22Rv1 (cell line): Measurements from ENCODE around the gene ZDHHC8.

ENCODE experiments used
- H3K27ac ChIP-seq: fragments of 450-650 bp; 2 replicates; pipeline ENCODE4 v1.5.1; 2017
- ZFX ChIP-seq: fragments of 450-650 bp; IDR thresholded peaks from 2 replicates; pipeline ENCODE4 v1.6.1; 2017; ENCODE audit warnings: antibody characterized with exemption, borderline replicate concordance
- TF ChIP-seq, protein P1 (sequence below): fragments of 450-650 bp; IDR thresholded peaks from 2 replicates; pipeline ENCODE4 v1.5.1; 2017; ENCODE audit warnings: mild to moderate bottlenecking

Gene ZDHHC8

DNA sequence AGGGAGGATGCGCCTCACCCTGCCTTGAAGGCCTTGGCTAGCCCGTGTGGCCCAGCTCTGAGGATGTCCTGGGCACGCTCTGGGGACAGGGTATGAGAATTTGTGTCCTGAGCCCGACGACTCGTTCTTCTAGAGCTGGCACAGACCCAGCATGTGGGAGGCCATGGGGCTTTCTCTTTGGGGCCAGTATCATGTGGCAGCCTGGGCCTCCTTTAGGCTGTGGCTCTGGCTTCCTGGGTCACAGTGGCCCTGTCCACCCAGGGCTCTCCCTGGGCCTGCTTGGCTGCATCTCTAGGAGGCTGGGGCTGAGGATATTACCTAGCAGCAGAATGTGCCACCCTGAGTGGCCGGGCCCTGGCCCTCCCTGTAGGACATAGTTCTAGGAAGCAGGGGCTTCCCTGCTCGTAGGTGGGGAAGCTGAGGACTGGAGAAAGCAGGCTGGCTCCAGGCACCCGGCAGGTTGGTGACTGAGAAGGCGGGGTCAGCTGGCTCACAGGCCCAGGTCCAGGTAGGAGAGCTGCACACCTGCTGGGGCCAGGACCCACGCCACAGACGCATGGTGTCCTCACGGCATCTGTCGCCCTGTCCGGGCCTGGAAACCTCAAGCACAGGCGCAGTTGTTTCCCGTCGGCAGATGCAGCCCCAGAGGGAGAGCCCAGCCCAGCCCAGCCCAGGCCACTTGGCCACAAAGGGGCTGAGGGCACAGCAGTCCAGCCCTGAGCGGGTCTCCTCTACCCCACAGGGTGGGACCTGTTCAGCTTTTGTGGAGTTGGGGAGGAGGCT is 12.5 kb downstream of the ZDHHC8 start:
- no peak overlapping the region for H3K27ac ChIP-seq
- TF ChIP-seq, protein P1, sequence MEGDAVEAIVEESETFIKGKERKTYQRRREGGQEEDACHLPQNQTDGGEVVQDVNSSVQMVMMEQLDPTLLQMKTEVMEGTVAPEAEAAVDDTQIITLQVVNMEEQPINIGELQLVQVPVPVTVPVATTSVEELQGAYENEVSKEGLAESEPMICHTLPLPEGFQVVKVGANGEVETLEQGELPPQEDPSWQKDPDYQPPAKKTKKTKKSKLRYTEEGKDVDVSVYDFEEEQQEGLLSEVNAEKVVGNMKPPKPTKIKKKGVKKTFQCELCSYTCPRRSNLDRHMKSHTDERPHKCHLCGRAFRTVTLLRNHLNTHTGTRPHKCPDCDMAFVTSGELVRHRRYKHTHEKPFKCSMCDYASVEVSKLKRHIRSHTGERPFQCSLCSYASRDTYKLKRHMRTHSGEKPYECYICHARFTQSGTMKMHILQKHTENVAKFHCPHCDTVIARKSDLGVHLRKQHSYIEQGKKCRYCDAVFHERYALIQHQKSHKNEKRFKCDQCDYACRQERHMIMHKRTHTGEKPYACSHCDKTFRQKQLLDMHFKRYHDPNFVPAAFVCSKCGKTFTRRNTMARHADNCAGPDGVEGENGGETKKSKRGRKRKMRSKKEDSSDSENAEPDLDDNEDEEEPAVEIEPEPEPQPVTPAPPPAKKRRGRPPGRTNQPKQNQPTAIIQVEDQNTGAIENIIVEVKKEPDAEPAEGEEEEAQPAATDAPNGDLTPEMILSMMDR = no peak
- no peak for TF ChIP-seq ZFX

- TF ChIP-seq, protein P1 = no peak
- TF ChIP-seq ZFX = no peak
- H3K27ac ChIP-seq = no peak overlapping the region
Observed at GRCh38 chr22:20145206-20145831, 13.7 kb downstream of the ZDHHC8 start.

DNA sequence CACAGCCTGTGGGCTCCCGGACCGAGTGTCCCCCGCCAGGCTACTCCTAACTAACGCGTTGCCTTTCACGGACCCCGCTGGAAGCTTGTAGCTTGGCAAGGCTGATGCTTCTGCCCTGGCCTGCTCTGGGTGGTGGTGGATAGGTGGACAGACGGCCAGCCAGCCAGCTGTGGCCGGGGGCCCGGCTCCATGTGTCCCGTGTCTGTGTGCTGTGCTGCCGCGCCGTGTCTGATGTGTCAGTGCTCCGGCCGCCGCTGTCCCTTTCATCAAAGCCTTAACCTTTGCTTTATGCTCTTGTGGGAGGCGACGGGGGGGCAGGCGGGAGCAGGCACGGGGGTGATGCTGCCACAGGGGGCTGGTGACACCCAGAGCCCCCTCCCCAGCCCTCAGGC is 14.2 kb downstream of the ZDHHC8 start:
- no peak for TF ChIP-seq ZFX
- TF ChIP-seq, protein P1 = no peak
- no peak overlapping the region for H3K27ac ChIP-seq

GRCh38 chr22:20146777-20147176 is 15.2 kb downstream of the ZDHHC8 start:
- H3K27ac ChIP-seq = no peak overlapping the region
- TF ChIP-seq, protein P1 = no peak
- no peak for TF ChIP-seq ZFX

GRCh38 chr22:20147237-20147988 is 15.8 kb downstream of the ZDHHC8 start:
- H3K27ac ChIP-seq = no peak overlapping the region

GRCh38 chr22:20148414-20148813 is 16.8 kb downstream of the ZDHHC8 start:
- TF ChIP-seq, protein P1 = no peak
- TF ChIP-seq ZFX = no peak
- no peak overlapping the region for H3K27ac ChIP-seq

More at GRCh38 chr22:20147237-20147988, 15.8 kb downstream of the ZDHHC8 start:
- TF ChIP-seq ZFX = no peak
- TF ChIP-seq, protein P1 = no peak
